ENCODE results near the gene PCID2.

DNA sequence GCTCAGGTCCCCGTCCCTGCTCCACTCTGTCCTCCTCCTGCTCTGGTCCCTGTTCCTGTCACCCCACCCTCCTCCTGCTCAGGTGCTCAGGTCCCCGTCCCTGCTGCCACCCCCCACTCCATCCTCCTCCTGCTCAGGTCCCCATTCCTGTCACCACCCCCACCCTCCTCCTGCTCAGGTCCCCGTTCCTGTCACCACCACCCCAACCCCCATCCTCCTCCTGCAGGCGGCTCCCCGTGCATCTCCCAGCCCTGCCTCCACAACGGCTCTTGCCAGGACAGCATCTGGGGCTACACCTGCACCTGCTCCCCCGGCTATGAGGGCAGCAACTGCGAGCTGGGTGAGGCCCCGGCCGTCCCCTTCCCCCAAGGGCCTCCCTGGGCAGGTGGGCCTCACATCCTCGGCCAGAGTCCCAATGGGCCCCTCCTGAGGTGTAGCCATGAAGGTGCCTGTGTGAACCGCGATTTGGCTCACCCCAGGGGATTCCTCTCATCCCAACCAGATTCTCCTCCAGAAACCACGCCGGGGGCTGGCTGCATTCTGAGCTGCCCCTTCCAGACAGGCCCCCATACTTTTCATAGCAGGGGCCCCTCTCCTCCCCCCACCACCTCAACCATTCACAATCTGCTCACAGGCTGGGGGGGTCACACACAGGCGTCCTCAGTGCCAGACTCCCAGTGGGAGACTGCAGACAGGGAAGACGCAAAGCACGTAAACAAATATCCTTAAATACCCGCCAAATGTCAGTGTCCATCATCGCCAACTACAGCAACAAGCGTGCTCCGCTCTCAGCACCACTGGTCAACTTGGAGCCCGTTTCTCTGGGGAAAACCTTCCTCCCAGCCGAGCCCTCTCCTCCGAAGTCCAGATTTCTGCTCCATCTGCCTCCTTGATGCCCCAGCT, 45.4 kb downstream of the PCID2 start:
- TF ChIP-seq ZFX (IDR thresholded peaks at IDR 0.05; ENCODE audit: borderline replicate concordance): no peak
- TF ChIP-seq, protein P1, sequence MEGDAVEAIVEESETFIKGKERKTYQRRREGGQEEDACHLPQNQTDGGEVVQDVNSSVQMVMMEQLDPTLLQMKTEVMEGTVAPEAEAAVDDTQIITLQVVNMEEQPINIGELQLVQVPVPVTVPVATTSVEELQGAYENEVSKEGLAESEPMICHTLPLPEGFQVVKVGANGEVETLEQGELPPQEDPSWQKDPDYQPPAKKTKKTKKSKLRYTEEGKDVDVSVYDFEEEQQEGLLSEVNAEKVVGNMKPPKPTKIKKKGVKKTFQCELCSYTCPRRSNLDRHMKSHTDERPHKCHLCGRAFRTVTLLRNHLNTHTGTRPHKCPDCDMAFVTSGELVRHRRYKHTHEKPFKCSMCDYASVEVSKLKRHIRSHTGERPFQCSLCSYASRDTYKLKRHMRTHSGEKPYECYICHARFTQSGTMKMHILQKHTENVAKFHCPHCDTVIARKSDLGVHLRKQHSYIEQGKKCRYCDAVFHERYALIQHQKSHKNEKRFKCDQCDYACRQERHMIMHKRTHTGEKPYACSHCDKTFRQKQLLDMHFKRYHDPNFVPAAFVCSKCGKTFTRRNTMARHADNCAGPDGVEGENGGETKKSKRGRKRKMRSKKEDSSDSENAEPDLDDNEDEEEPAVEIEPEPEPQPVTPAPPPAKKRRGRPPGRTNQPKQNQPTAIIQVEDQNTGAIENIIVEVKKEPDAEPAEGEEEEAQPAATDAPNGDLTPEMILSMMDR (IDR thresholded peaks at IDR 0.05): no peak

All from 22Rv1 (cell line).